Tibial nerve (tissue), 4 donors: ENCODE results near the gene ALK.

Experiments
- EP300 ChIP-seq, 2 donors: sonication (generic); formaldehyde crosslinking; IDR thresholded peaks; one replicate each; pipeline ENCODE4 v1.6.1; 2017; ENCODE audit warnings: antibody characterized with exemption in 2 of 2, mild to moderate bottlenecking in 1 of 2
- POLR2A ChIP-seq, 2 donors: fragments of 450-650 bp; IDR thresholded peaks; one replicate each; pipeline ENCODE4 v1.6.1; 2017; ENCODE audit warnings: antibody characterized with exemption in 2 of 2, mild to moderate bottlenecking in 2 of 2, moderate library complexity in 2 of 2
- TF ChIP-seq, protein P1 (sequence below), 5 experiments: fragments of 200-600 bp in 3 of 5; fragments of 450-650 bp in 2 of 5; sonication (generic) in 3 of 5; IDR thresholded peaks; one replicate each; pipeline ENCODE4 v1.5.1; 2016 to 2019; ENCODE audit warnings: antibody characterized with exemption in 5 of 5, mild to moderate bottlenecking in 3 of 5, moderate library complexity in 2 of 5

DNA sequence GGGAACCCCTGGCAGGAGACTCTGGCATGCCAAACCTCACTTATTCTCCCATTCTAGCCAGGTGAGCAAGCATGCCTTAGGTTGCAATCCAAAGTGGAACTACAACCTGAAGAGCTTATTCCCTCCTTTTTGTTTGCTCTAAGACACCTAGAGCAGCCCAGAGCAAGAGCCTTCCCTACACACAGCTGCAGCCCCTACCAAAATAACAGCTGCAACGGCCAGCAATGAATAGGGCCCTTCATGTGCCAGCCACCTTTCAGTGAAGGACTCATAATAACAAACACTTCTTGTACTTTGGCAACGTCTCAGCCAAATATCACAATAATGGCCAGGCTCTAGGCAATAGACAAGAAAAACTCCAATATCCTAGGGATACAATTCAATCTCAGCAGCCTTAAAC lies 178.7 kb downstream of the ALK start:
- TF ChIP-seq, protein P1, sequence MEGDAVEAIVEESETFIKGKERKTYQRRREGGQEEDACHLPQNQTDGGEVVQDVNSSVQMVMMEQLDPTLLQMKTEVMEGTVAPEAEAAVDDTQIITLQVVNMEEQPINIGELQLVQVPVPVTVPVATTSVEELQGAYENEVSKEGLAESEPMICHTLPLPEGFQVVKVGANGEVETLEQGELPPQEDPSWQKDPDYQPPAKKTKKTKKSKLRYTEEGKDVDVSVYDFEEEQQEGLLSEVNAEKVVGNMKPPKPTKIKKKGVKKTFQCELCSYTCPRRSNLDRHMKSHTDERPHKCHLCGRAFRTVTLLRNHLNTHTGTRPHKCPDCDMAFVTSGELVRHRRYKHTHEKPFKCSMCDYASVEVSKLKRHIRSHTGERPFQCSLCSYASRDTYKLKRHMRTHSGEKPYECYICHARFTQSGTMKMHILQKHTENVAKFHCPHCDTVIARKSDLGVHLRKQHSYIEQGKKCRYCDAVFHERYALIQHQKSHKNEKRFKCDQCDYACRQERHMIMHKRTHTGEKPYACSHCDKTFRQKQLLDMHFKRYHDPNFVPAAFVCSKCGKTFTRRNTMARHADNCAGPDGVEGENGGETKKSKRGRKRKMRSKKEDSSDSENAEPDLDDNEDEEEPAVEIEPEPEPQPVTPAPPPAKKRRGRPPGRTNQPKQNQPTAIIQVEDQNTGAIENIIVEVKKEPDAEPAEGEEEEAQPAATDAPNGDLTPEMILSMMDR (IDR thresholded peaks at IDR 0.05), result no peak
- TF ChIP-seq POLR2A (IDR thresholded peaks at IDR 0.05) (no peak), EP300 (IDR thresholded peaks at IDR 0.05) (no peak)
